ENCODE data around the gene CDH12.

Gene CDH12

GRCh38 chr5:21818370-21818720 is 1034.8 kb downstream of the CDH12 start:
- no peak for DNase-seq (ENCODE audit: low spot score)

GRCh38 chr5:21817668-21818369 is 1035.3 kb downstream of the CDH12 start:
- DNase-seq (ENCODE audit: low spot score), result no peak

GRCh38 chr5:21810737-21811316 is 1042.3 kb downstream of the CDH12 start:
- peak; percentile 0 for DNase-seq (ENCODE audit: low spot score)

GRCh38 chr5:21809611-21810010 is 1043.5 kb downstream of the CDH12 start:
- DNase-seq (ENCODE audit: low spot score), result no peak

GRCh38 chr5:21807953-21808352 is 1045.2 kb downstream of the CDH12 start:
- no peak for DNase-seq (ENCODE audit: low spot score)

GRCh38 chr5:21806943-21807342 is 1046.2 kb downstream of the CDH12 start:
- no peak for DNase-seq (ENCODE audit: low spot score)

GRCh38 chr5:21806271-21806670 is 1046.9 kb downstream of the CDH12 start:
- DNase-seq (ENCODE audit: low spot score), result no peak

GRCh38 chr5:21802869-21803490 is 1050.2 kb downstream of the CDH12 start:
- peak; percentile 1 for DNase-seq (ENCODE audit: low spot score)

- no peak for DNase-seq (ENCODE audit: low spot score)
Measured at GRCh38 chr5:21802100-21802499, 1051.0 kb downstream of the CDH12 start.

GRCh38 chr5:21792748-21793147 is 1060.4 kb downstream of the CDH12 start:
- DNase-seq (ENCODE audit: low spot score), result no peak

- DNase-seq (ENCODE audit: low spot score), result no peak
Measured at GRCh38 chr5:21791304-21791703, 1061.8 kb downstream of the CDH12 start.

GRCh38 chr5:21784487-21784886 is 1068.7 kb downstream of the CDH12 start:
- no peak for DNase-seq (ENCODE audit: low spot score)

GRCh38 chr5:21783074-21783679 is 1070.0 kb downstream of the CDH12 start:
- DNase-seq (ENCODE audit: low spot score), result no peak

GRCh38 chr5:21776466-21776865 is 1076.7 kb downstream of the CDH12 start:
- DNase-seq (ENCODE audit: low spot score), result no peak

GRCh38 chr5:21774801-21775200 is 1078.3 kb downstream of the CDH12 start:
- no peak for DNase-seq (ENCODE audit: low spot score)

GRCh38 chr5:21774281-21774680 is 1078.9 kb downstream of the CDH12 start:
- no peak for DNase-seq (ENCODE audit: low spot score)

- no peak for DNase-seq (ENCODE audit: low spot score)
Measured at GRCh38 chr5:21773456-21773855, 1079.7 kb downstream of the CDH12 start.

- no peak for DNase-seq (ENCODE audit: low spot score)
Measured at GRCh38 chr5:21765406-21765805, 1087.7 kb downstream of the CDH12 start.

- no peak for DNase-seq (ENCODE audit: low spot score)
Measured at GRCh38 chr5:21739096-21739495, 1114.0 kb downstream of the CDH12 start.

- DNase-seq (ENCODE audit: low spot score), result no peak
Measured at GRCh38 chr5:21723500-21723899, 1129.6 kb downstream of the CDH12 start.

- no peak for DNase-seq (ENCODE audit: low spot score)
Measured at GRCh38 chr5:21711866-21712758, 1141.0 kb downstream of the CDH12 start.

- DNase-seq (ENCODE audit: low spot score), result peak; percentile 2
Measured at GRCh38 chr5:21709770-21710169, 1143.4 kb downstream of the CDH12 start.
